SK-N-SH (cell line): ENCODE results near the gene DNMT3B.

Experiments used
- CHD2 ChIP-seq: fragments of 150-350 bp; IDR thresholded peaks from 2 replicates; pipeline ENCODE4 v1.6.1; 2018; ENCODE audit warnings: low read length; ENCODE audit not compliant: partially characterized antibody
- FOXJ3 ChIP-seq: sonication (generic); formaldehyde crosslinking; IDR thresholded peaks from 2 replicates; pipeline ENCODE4 v1.5.1; 2020; ENCODE audit warnings: mild to moderate bottlenecking, missing genetic modification reagents
- GABPA ChIP-seq: IDR thresholded peaks from 2 replicates; pipeline ENCODE4 v1.4.0; 2012; ENCODE audit warnings: low read depth, mild to moderate bottlenecking
- POLR2AphosphoS5 ChIP-seq: IDR thresholded peaks from 2 replicates; pipeline ENCODE4 v1.6.1; 2012; ENCODE audit warnings: low read depth, low read length
- TAF1 ChIP-seq: IDR thresholded peaks from 2 replicates; pipeline ENCODE4 v1.6.1; 2012; ENCODE audit warnings: low read depth, mild to moderate bottlenecking, low read length, moderate library complexity, borderline replicate concordance
- TF ChIP-seq, protein P1 (sequence below): IDR thresholded peaks from 2 replicates; pipeline ENCODE4 v1.4.0; 2012; ENCODE audit warnings: low read depth, borderline replicate concordance
- TF ChIP-seq, protein P2 (sequence below): fragments of 200-600 bp; sonication (generic); IDR thresholded peaks from 2 replicates; pipeline ENCODE4 v1.6.1; 2017; ENCODE audit warnings: antibody characterized with exemption, mild to moderate bottlenecking, moderate library complexity
- TF ChIP-seq, protein P3 (sequence below): IDR thresholded peaks from 2 replicates; pipeline ENCODE4; 2012

DNA sequence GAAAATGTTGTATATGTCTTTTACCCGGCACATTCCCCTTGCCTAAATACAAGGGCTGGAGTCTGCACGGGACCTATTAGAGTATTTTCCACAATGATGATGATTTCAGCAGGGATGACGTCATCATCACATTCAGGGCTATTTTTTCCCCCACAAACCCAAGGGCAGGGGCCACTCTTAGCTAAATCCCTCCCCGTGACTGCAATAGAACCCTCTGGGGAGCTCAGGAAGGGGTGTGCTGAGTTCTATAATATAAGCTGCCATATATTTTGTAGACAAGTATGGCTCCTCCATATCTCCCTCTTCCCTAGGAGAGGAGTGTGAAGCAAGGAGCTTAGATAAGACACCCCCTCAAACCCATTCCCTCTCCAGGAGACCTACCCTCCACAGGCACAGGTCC, 46.3 kb downstream of the DNMT3B start:
- no peak for TF ChIP-seq CHD2
- TF ChIP-seq, protein P1, sequence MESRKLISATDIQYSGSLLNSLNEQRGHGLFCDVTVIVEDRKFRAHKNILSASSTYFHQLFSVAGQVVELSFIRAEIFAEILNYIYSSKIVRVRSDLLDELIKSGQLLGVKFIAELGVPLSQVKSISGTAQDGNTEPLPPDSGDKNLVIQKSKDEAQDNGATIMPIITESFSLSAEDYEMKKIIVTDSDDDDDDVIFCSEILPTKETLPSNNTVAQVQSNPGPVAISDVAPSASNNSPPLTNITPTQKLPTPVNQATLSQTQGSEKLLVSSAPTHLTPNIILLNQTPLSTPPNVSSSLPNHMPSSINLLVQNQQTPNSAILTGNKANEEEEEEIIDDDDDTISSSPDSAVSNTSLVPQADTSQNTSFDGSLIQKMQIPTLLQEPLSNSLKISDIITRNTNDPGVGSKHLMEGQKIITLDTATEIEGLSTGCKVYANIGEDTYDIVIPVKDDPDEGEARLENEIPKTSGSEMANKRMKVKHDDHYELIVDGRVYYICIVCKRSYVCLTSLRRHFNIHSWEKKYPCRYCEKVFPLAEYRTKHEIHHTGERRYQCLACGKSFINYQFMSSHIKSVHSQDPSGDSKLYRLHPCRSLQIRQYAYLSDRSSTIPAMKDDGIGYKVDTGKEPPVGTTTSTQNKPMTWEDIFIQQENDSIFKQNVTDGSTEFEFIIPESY: no peak
- TF ChIP-seq, protein P2, sequence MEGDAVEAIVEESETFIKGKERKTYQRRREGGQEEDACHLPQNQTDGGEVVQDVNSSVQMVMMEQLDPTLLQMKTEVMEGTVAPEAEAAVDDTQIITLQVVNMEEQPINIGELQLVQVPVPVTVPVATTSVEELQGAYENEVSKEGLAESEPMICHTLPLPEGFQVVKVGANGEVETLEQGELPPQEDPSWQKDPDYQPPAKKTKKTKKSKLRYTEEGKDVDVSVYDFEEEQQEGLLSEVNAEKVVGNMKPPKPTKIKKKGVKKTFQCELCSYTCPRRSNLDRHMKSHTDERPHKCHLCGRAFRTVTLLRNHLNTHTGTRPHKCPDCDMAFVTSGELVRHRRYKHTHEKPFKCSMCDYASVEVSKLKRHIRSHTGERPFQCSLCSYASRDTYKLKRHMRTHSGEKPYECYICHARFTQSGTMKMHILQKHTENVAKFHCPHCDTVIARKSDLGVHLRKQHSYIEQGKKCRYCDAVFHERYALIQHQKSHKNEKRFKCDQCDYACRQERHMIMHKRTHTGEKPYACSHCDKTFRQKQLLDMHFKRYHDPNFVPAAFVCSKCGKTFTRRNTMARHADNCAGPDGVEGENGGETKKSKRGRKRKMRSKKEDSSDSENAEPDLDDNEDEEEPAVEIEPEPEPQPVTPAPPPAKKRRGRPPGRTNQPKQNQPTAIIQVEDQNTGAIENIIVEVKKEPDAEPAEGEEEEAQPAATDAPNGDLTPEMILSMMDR: no peak
- TF ChIP-seq TAF1: no peak
- TF ChIP-seq FOXJ3 (CRISPR knock-in tag): no peak
- no peak for TF ChIP-seq GABPA
- TF ChIP-seq POLR2AphosphoS5: no peak
- TF ChIP-seq, protein P3, sequence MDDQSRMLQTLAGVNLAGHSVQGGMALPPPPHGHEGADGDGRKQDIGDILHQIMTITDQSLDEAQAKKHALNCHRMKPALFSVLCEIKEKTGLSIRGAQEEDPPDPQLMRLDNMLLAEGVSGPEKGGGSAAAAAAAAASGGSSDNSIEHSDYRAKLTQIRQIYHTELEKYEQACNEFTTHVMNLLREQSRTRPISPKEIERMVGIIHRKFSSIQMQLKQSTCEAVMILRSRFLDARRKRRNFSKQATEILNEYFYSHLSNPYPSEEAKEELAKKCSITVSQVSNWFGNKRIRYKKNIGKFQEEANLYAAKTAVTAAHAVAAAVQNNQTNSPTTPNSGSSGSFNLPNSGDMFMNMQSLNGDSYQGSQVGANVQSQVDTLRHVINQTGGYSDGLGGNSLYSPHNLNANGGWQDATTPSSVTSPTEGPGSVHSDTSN: no peak
